A673 (cell line): ENCODE data around the gene MCF2L2.

Experiments used
- EZH2 ChIP-seq: fragments of 200-600 bp; sonication (generic); IDR thresholded peaks from 2 replicates; pipeline ENCODE4 v1.6.1; 2017; ENCODE audit warnings: borderline replicate concordance, low read depth, mild to moderate bottlenecking, mixed read lengths, antibody characterized with exemption, low read length; ENCODE audit not compliant: poor library complexity, severe bottlenecking
- TF ChIP-seq, protein P1 (sequence below): fragments of 300-800, 200-600 bp; sonication (generic); conservative IDR thresholded peaks from 2 replicates; pipeline ENCODE4 v1.5.1; 2017; ENCODE audit warnings: low read depth, mild to moderate bottlenecking, antibody characterized with exemption, low read length, moderate library complexity, mixed read lengths

DNA sequence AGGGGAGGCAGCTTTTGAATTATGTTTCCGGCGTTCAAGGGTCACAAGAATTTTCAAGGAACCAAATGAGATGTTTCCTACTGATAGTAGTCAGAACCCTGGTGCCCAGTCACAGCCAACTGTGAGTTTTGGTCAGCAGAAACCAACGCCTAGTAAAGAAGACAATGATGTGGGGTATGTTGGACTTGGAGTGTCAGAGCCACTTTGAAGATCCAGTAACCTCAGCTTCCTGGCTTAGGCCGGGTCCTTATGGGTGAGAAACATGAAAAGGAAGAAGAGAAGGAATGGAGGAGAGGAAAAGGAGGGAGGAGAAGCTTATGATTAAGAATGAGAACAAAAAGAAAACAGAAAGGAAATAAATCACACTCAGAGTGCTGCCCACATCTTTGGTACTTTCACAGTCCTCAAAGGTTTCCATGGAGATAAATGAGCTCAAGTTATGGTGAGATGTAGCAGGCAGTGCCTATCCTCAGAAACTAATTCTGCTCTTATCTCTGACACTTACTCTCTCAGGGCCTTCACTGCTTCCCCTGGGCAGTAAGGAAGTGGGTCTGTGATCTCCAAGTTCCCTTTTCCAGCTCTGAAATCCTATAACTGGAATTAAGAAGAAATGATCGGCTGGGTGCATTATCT lies 2.0 kb upstream of the MCF2L2 start:
- TF ChIP-seq, protein P1, sequence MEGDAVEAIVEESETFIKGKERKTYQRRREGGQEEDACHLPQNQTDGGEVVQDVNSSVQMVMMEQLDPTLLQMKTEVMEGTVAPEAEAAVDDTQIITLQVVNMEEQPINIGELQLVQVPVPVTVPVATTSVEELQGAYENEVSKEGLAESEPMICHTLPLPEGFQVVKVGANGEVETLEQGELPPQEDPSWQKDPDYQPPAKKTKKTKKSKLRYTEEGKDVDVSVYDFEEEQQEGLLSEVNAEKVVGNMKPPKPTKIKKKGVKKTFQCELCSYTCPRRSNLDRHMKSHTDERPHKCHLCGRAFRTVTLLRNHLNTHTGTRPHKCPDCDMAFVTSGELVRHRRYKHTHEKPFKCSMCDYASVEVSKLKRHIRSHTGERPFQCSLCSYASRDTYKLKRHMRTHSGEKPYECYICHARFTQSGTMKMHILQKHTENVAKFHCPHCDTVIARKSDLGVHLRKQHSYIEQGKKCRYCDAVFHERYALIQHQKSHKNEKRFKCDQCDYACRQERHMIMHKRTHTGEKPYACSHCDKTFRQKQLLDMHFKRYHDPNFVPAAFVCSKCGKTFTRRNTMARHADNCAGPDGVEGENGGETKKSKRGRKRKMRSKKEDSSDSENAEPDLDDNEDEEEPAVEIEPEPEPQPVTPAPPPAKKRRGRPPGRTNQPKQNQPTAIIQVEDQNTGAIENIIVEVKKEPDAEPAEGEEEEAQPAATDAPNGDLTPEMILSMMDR = no peak
- TF ChIP-seq EZH2 = no peak
